C1 segment of cervical spinal cord (tissue), 14 donors: Measurements from ENCODE around the gene KCNB1.
A peak's percentile ranks its signal among the peaks of the same experiment; 100 is the strongest.

Source experiments
- DNase-seq, 14 donors: peaks; one replicate each; lab custom pipeline; 2025; lab: John Stamatoyannopoulos, UW

The KCNB1 gene

GRCh38 chr20:49356676-49357075 is 125.8 kb downstream of the KCNB1 start:
- no peak for DNase-seq

- no peak for DNase-seq
These were observed 127.8 kb downstream of the KCNB1 start for GRCh38 chr20:49354673-49355072.

- no peak for DNase-seq
These were observed 129.1 kb downstream of the KCNB1 start for GRCh38 chr20:49353348-49353747.

GRCh38 chr20:49352751-49353150 is 129.7 kb downstream of the KCNB1 start:
- peak in 3 of 14 donors; percentile 6 to 23 (median 11) for DNase-seq

GRCh38 chr20:49351775-49352174 is 130.7 kb downstream of the KCNB1 start:
- DNase-seq, result no peak

- peak in 5 of 14 donors; percentile 3 to 19 (median 7) for DNase-seq
These were observed 132.7 kb downstream of the KCNB1 start for GRCh38 chr20:49349694-49350252.

- no peak for DNase-seq
These were observed 133.4 kb downstream of the KCNB1 start for GRCh38 chr20:49349078-49349477.

- DNase-seq, result no peak
These were observed 133.9 kb downstream of the KCNB1 start for GRCh38 chr20:49348563-49348962.

GRCh38 chr20:49347156-49347555 is 135.3 kb downstream of the KCNB1 start:
- no peak for DNase-seq

GRCh38 chr20:49346682-49347081 is 135.8 kb downstream of the KCNB1 start:
- no peak for DNase-seq

- DNase-seq, result peak in 1 of 14 donors; percentile 41
These were observed 136.9 kb downstream of the KCNB1 start for GRCh38 chr20:49345524-49345923.

- peak in 4 of 14 donors; percentile 5 to 67 (median 31) for DNase-seq
These were observed 137.5 kb downstream of the KCNB1 start for GRCh38 chr20:49344975-49345374.

GRCh38 chr20:49344140-49344539 is 138.3 kb downstream of the KCNB1 start:
- DNase-seq, result no peak

GRCh38 chr20:49343246-49343645 is 139.2 kb downstream of the KCNB1 start:
- no peak for DNase-seq

- peak in 2 of 14 donors; percentile 6 to 51 for DNase-seq
These were observed 142.1 kb downstream of the KCNB1 start for GRCh38 chr20:49340161-49340966.

- DNase-seq, result no peak
These were observed 143.3 kb downstream of the KCNB1 start for GRCh38 chr20:49339123-49339522.

GRCh38 chr20:49338061-49338460 is 144.4 kb downstream of the KCNB1 start:
- no peak for DNase-seq

- DNase-seq, result no peak
These were observed 145.1 kb downstream of the KCNB1 start for GRCh38 chr20:49337357-49337756.

- no peak for DNase-seq
These were observed 145.7 kb downstream of the KCNB1 start for GRCh38 chr20:49336786-49337185.

GRCh38 chr20:49335476-49335875 is 147.0 kb downstream of the KCNB1 start:
- no peak for DNase-seq

- DNase-seq, result no peak
These were observed 151.5 kb downstream of the KCNB1 start for GRCh38 chr20:49330701-49331615.

- no peak for DNase-seq
These were observed 153.7 kb downstream of the KCNB1 start for GRCh38 chr20:49328790-49329189.
